Ovary (tissue), 3 donors: ENCODE measurements around the gene ADM.

Source experiments
- CTCF ChIP-seq, 3 donors: fragments of 450-650 bp in 2 of 3; fragments of 200-600 bp in 1 of 3; IDR thresholded peaks; one replicate each; pipeline versions ENCODE4 v1.5.1 to v1.8.0; 2016 to 2022; ENCODE audit warnings: antibody characterized with exemption in 3 of 3, mild to moderate bottlenecking in 1 of 3
- EP300 ChIP-seq: sonication (generic); formaldehyde crosslinking; IDR thresholded peaks from one replicate; pipeline ENCODE4 v1.6.1; 2017; ENCODE audit warnings: antibody characterized with exemption
- POLR2A ChIP-seq: fragments of 450-650 bp; IDR thresholded peaks from one replicate; pipeline ENCODE4 v1.6.1; 2017; ENCODE audit warnings: antibody characterized with exemption, mild to moderate bottlenecking, moderate library complexity
- donor health status: DM: no; HTN: no; CAD: no.

- TF ChIP-seq CTCF (IDR thresholded peaks at IDR 0.05) (no peak), POLR2A (no peak), EP300 (no peak)
Observed at GRCh38 chr11:10314199-10315072, 9.6 kb downstream of the ADM start.
